ENCODE measurements around the gene RGPD8.
A peak's percentile ranks its signal among the peaks of the same experiment; 100 is the strongest.
"Not testable (repeated sequence)": the region's sequence is repeated elsewhere in the genome, so short reads cannot be mapped to it uniquely, and the experiment has no call there.

The RGPD8 gene
- 7.0 to 9.1 (median 8.6) reads per million in 3 donors for total RNA-seq

DNA sequence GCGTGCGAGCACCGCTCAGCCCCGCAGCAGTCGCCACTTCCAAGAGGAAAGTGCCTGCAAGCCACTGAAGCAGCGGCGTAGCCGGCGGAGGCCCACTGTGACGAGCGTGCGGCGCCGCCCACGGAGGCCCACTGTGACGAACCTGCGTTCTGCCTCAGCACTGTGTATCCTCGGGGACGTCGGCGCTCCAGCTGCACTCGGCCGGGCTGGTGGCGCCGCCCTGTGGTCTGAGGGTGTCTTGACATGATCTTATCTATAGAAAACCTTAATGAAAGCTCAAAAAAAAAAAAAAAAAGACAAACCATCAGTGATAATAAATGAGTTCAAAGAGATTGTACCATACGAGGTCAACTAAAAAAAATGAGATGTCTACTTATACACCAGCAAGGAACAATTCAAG, at the start of gene RGPD8:
Gene RGPD8, minus strand, starts transcription at position 166 of the 400 bp plus-strand sequence. CDS start 192 bp downstream, outside the sequence.
- not testable (repeated sequence) for H3K4me1 ChIP-seq (ENCODE audit: control insufficient read depth, insufficient read depth, low read length, poor library complexity, severe bottlenecking); H3K9me3 ChIP-seq (ENCODE audit: control insufficient read depth, low read length); H3K27me3 ChIP-seq (replicated peaks; ENCODE audit: control insufficient read depth, insufficient read depth, low read length, poor library complexity, severe bottlenecking); H3K36me3 ChIP-seq (ENCODE audit: control insufficient read depth, insufficient read depth, low read length)
- DNase-seq: peak; percentile 77 to 85 (median 79)
- Histone ChIP-seq H3K27ac (ENCODE audit: insufficient read depth, low read length, poor library complexity, severe bottlenecking) (peak within 1 kb of the TSS; percentile 57), H3K4me3 (ENCODE audit: insufficient read depth, low read depth, low read length, poor library complexity, severe bottlenecking) (peak within 1 kb of the TSS; percentile 32)

DNA sequence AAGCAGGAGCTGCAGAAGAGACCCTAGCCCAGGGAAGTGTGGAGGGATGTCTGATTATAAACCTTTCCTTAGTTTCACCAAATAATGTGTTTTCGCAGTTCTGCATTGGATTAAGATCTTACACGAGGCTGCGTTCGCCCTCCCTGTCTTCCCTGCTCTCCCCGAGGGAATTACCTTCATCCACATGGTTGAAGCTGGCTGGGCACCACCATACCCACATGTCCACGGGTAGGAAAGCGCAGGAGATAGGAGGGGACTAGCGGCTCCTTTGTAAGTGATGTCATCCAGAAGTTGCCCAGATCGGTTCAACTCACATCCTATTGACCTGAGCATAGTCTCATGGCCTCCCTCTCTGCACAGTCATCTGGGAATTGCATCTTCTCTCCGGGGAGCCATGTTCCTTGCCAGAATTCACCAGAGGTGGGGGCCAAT, 49.6 kb upstream of the RGPD8 start:
- peaks cover 10% of the 10 kb centered on the region for H3K4me1 ChIP-seq (ENCODE audit: control insufficient read depth, insufficient read depth, low read length, poor library complexity, severe bottlenecking)
- H3K36me3 ChIP-seq (ENCODE audit: control insufficient read depth, insufficient read depth, low read length): no peaks in the 10 kb centered on the region
- H3K27me3 ChIP-seq (replicated peaks; ENCODE audit: control insufficient read depth, insufficient read depth, low read length, poor library complexity, severe bottlenecking): no peaks in the 10 kb centered on the region
- H3K9me3 ChIP-seq (ENCODE audit: control insufficient read depth, low read length): no peaks in the 10 kb centered on the region
- DNase-seq: no peak
- H3K4me3 ChIP-seq (ENCODE audit: insufficient read depth, low read depth, low read length, poor library complexity, severe bottlenecking): peak overlapping the region; percentile 86
- peak overlapping the region; percentile 63 for H3K27ac ChIP-seq (ENCODE audit: insufficient read depth, low read length, poor library complexity, severe bottlenecking)

DNA sequence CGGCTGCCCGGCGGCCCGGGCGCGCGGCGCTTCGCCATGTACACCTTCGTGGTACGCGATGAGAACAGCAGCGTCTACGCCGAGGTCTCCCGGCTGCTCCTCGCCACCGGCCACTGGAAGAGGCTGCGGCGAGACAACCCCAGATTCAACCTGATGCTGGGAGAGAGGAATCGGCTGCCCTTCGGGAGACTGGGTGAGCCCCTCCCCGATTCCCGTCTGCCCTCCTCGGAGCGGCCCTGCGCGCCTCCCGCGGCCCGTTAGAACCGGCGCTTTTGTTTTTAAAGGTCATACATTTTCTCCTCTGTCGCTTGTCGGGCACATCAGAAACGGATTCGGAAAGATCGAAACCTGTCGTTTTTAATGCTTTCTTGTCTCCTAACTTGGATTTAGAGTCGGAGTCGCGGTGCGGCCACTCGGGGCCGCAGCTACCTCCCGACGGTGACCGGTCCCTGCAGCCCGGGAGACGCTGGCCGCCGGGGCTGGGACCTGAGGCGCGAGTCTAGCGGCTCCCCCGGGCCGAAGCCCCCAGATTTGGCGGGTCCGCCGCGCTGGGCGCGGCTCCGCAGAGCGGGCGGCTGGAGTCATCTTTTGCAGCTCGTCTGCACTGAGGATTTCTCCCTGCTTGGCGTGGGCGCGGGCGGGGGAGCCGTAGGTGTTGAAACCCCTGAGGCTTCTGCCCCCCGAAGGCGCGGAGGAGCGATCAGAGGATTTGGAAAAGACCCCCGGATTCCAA, 49.0 kb upstream of the RGPD8 start:
- peaks cover 10% of the 10 kb centered on the region for H3K4me1 ChIP-seq (ENCODE audit: control insufficient read depth, insufficient read depth, low read length, poor library complexity, severe bottlenecking)
- no peaks in the 10 kb centered on the region for H3K36me3 ChIP-seq (ENCODE audit: control insufficient read depth, insufficient read depth, low read length)
- H3K4me3 ChIP-seq (ENCODE audit: insufficient read depth, low read depth, low read length, poor library complexity, severe bottlenecking): peak overlapping the region; percentile 86
- peak overlapping the region; percentile 63 for H3K27ac ChIP-seq (ENCODE audit: insufficient read depth, low read length, poor library complexity, severe bottlenecking)
- DNase-seq: peak in 1 of 3 donors; percentile 13
- H3K9me3 ChIP-seq (ENCODE audit: control insufficient read depth, low read length): no peaks in the 10 kb centered on the region
- no peaks in the 10 kb centered on the region for H3K27me3 ChIP-seq (replicated peaks; ENCODE audit: control insufficient read depth, insufficient read depth, low read length, poor library complexity, severe bottlenecking)

DNA sequence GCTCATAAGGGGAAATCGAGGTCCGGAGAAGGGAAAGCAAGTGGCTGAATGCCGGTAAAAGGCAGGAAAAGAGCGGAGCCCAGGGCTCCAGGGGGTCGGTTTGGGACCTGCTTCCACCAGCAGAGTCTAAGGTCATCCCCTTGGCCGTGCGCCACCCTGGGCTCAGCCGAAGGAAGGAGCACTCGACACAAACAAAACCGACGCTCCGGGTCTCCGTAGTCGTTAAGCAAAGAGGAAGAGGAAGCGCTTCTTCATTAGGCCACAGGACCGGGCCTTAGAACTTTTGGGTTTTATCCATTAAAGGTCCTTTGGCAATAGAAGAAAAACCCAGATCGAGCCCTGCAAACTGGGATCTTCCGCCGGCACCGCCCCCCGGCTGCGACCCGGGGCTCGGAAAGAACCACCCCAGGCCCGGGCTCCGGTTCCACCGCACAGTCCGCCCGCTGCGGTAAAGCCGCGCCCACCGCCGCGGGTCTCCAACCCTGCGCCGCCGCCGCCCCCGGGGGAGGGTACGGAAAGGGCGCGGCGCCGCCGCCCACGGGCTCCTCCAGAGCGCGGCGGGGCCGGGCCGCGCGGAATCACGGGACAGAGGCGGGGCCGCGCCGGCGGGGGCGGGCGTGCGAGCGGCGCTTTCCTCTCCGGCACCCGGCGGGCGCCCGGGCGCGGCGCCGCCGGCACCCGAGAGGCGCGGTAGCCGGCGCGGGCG, 48.2 kb upstream of the RGPD8 start, which contains the start of gene TTL:
Gene TTL, plus strand, starts transcription at position 629 of the 706 bp plus-strand sequence. CDS start 189 bp downstream, outside the sequence.
- Histone ChIP-seq H3K9me3 (ENCODE audit: control insufficient read depth, low read length) (no peaks in the 10 kb centered on the region), H3K4me1 (ENCODE audit: control insufficient read depth, insufficient read depth, low read length, poor library complexity, severe bottlenecking) (peaks cover 10% of the 10 kb centered on the region), H3K4me3 (ENCODE audit: insufficient read depth, low read depth, low read length, poor library complexity, severe bottlenecking) (peak within 1 kb of the TSS; percentile 93), H3K36me3 (ENCODE audit: control insufficient read depth, insufficient read depth, low read length) (no peaks in the 10 kb centered on the region), H3K27me3 (replicated peaks; ENCODE audit: control insufficient read depth, insufficient read depth, low read length, poor library complexity, severe bottlenecking) (no peaks in the 10 kb centered on the region), H3K27ac (ENCODE audit: insufficient read depth, low read length, poor library complexity, severe bottlenecking) (peak within 1 kb of the TSS; percentile 65)
- peak; percentile 68 to 72 (median 69) for DNase-seq

DNA sequence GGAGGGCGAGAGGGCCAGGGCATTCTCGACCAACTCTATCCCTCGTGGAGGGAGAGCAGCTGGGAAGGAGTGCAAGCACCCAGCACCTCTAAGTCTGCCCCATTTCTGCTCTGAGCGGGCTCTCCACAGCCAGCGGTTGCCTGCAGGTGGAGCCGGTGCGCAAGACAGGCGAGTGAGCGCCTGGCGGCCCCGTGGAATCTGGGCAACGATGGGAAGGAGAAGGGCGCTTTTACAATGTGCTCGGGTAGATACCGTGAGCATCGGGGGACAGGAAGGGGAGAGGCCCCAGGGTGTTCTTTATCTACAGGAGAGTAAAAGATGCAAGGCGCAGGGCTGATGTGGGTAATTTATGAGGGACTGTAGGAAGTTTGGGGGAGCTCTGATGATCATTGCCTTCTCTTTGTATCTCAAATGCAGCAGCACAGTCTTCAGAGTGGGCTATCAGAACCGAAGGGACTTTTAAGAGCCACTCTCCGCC, 47.6 kb upstream of the RGPD8 start:
- peaks cover 10% of the 10 kb centered on the region for H3K4me1 ChIP-seq (ENCODE audit: control insufficient read depth, insufficient read depth, low read length, poor library complexity, severe bottlenecking)
- no peaks in the 10 kb centered on the region for H3K9me3 ChIP-seq (ENCODE audit: control insufficient read depth, low read length)
- H3K4me3 ChIP-seq (ENCODE audit: insufficient read depth, low read depth, low read length, poor library complexity, severe bottlenecking): peak overlapping the region; percentile 93
- peak overlapping the region; percentile 65 for H3K27ac ChIP-seq (ENCODE audit: insufficient read depth, low read length, poor library complexity, severe bottlenecking)
- no peaks in the 10 kb centered on the region for H3K27me3 ChIP-seq (replicated peaks; ENCODE audit: control insufficient read depth, insufficient read depth, low read length, poor library complexity, severe bottlenecking)
- no peaks in the 10 kb centered on the region for H3K36me3 ChIP-seq (ENCODE audit: control insufficient read depth, insufficient read depth, low read length)
- peak; percentile 61 to 71 (median 71) for DNase-seq

DNA sequence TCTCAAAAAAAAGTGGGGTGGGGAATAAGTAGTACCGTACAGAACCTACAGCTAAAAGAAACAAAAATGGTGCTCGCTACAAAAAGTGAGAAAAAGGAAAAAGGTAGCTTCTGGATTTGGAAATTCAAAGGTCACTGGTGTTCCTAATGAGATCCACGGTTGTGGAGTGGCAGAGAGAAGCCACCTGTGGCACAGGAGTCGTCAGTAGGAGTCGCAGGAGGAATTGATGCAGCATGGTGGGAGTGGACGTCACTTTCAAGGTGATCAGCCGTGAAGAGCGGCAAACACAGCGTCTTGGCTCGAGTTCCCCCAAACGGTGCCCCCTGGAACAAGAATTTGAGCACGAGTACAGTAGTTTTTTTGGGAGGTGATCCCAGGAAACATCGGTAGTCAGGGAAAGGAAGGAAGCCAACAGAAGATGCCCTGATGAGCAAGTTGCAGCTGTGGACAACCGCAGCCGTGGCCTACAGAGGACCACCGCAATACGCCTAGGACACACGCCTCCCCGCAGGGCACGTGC, 47.1 kb upstream of the RGPD8 start:
- Histone ChIP-seq H3K9me3 (ENCODE audit: control insufficient read depth, low read length) (no peaks in the 10 kb centered on the region), H3K27me3 (replicated peaks; ENCODE audit: control insufficient read depth, insufficient read depth, low read length, poor library complexity, severe bottlenecking) (no peaks in the 10 kb centered on the region), H3K4me3 (ENCODE audit: insufficient read depth, low read depth, low read length, poor library complexity, severe bottlenecking) (peak overlapping the region; percentile 93), H3K27ac (ENCODE audit: insufficient read depth, low read length, poor library complexity, severe bottlenecking) (peak overlapping the region; percentile 65), H3K4me1 (ENCODE audit: control insufficient read depth, insufficient read depth, low read length, poor library complexity, severe bottlenecking) (peaks cover 10% of the 10 kb centered on the region), H3K36me3 (ENCODE audit: control insufficient read depth, insufficient read depth, low read length) (no peaks in the 10 kb centered on the region)
- peak in 1 of 3 donors; percentile 13 for DNase-seq

DNA sequence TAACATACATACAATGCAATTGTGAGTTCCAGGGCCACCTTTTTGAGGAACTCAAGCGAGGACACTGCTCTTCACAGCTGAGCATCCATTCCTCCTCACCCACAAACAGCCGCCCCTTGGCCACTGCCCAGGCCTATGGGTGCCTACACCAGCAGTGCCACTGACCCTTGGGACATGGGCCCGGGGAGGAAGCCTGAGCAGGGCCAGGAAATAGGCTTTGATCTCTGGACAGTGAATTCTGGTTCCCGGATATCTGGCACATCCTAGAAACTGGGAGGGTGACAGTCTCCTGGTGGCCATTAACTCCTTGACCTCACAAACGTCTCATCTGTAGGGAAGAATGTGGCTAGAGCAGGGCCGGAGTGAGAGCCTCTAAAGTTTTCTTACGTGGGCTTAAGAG, 43.0 kb upstream of the RGPD8 start:
- H3K4me1 ChIP-seq (ENCODE audit: control insufficient read depth, insufficient read depth, low read length, poor library complexity, severe bottlenecking): no peaks in the 10 kb centered on the region
- no peaks in the 10 kb centered on the region for H3K27me3 ChIP-seq (replicated peaks; ENCODE audit: control insufficient read depth, insufficient read depth, low read length, poor library complexity, severe bottlenecking)
- DNase-seq: no peak
- H3K9me3 ChIP-seq (ENCODE audit: control insufficient read depth, low read length): no peaks in the 10 kb centered on the region
- no peak overlapping the region for H3K4me3 ChIP-seq (ENCODE audit: insufficient read depth, low read depth, low read length, poor library complexity, severe bottlenecking)
- no peaks in the 10 kb centered on the region for H3K36me3 ChIP-seq (ENCODE audit: control insufficient read depth, insufficient read depth, low read length)
- no peak overlapping the region for H3K27ac ChIP-seq (ENCODE audit: insufficient read depth, low read length, poor library complexity, severe bottlenecking)

DNA sequence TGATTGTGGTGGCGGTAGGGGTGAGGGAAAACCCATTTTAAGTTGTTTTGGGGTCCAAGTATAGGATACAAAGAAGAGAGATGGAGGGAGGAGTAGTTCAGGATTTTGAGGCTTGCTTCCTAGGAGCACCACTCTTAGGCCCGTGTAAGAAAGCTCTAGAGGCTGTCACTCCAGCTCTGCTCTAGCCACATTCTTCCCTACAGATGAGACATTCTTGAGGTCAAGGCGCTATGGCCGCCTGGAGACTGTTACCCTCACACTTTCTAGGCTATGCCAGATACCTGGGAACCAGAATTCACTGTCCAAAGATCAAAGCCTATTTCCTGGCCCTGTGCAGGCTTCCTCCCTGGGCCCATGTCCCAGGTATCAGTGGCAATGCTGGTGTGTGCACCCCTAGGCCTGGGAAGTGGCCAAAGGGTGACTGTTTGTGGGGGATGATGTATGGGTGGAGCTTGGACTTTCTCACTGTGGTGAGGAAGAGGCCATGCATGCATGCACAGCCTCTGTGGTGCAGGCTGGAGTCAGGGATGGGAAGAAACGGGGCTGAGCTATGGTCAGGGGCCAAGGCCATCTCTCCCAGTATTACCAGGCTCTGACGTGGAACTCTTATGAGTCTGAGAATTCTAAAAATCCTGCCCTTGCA, 41.5 kb upstream of the RGPD8 start:
- Histone ChIP-seq H3K36me3 (ENCODE audit: control insufficient read depth, insufficient read depth, low read length) (no peaks in the 10 kb centered on the region), H3K9me3 (ENCODE audit: control insufficient read depth, low read length) (no peaks in the 10 kb centered on the region), H3K27me3 (replicated peaks; ENCODE audit: control insufficient read depth, insufficient read depth, low read length, poor library complexity, severe bottlenecking) (no peaks in the 10 kb centered on the region), H3K4me1 (ENCODE audit: control insufficient read depth, insufficient read depth, low read length, poor library complexity, severe bottlenecking) (no peaks in the 10 kb centered on the region), H3K4me3 (ENCODE audit: insufficient read depth, low read depth, low read length, poor library complexity, severe bottlenecking) (no peak overlapping the region), H3K27ac (ENCODE audit: insufficient read depth, low read length, poor library complexity, severe bottlenecking) (no peak overlapping the region)
- DNase-seq: no peak

DNA sequence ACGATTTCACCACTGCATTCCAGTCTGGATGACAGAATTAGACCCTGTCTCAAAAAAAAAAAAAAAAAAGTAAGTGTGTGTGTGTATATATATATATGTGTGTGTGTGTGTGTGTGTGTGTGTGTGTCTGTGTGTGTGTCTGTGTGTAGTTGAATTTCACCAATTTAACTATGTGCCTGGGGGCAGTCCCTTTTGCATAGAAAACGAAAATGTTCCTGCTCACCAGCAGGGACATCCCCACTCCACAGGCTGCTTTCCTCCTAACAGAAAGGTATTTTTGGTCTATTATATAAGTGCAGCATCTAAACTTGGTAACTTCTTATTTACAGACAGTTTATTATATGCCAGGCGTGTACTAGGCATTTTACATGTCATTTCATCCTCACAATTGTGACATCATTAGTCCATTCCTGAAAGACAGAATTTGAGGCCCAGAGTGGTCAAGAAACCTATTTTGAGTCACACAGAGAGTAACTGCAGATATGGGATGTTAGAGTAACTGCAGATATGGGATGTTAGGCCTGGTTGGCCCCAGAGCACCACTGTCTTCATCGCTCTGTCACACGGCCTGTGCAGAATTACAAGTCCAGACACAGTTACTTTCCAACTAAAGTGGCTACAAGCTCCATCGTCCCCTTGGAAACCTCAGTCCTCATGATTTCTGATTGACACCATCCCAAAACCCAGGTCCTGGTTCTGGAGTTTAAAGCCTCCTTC, 39.3 kb upstream of the RGPD8 start:
- DNase-seq: no peak
- Histone ChIP-seq H3K36me3 (ENCODE audit: control insufficient read depth, insufficient read depth, low read length) (no peaks in the 10 kb centered on the region), H3K27me3 (replicated peaks; ENCODE audit: control insufficient read depth, insufficient read depth, low read length, poor library complexity, severe bottlenecking) (no peaks in the 10 kb centered on the region)

More for the DNA sequence above, 39.3 kb upstream of the RGPD8 start:
- Histone ChIP-seq H3K4me1 (ENCODE audit: control insufficient read depth, insufficient read depth, low read length, poor library complexity, severe bottlenecking) (no peaks in the 10 kb centered on the region), H3K27ac (ENCODE audit: insufficient read depth, low read length, poor library complexity, severe bottlenecking) (no peak overlapping the region), H3K4me3 (ENCODE audit: insufficient read depth, low read depth, low read length, poor library complexity, severe bottlenecking) (no peak overlapping the region), H3K9me3 (ENCODE audit: control insufficient read depth, low read length) (no peaks in the 10 kb centered on the region)
